Peyer's patch (tissue), 4 donors: ENCODE measurements around the gene FAU.
"Not testable (repeated sequence)": the region's sequence is repeated elsewhere in the genome, so short reads cannot be mapped to it uniquely, and the experiment has no call there.

ENCODE experiments used
- POLR2A ChIP-seq, 2 donors: fragments of 450-650 bp; IDR thresholded peaks; one replicate each; pipeline ENCODE4 v1.5.1; 2017; ENCODE audit warnings: antibody characterized with exemption in 2 of 2, mild to moderate bottlenecking in 2 of 2, moderate library complexity in 2 of 2
- TF ChIP-seq, protein P1 (sequence below), 6 experiments: fragments of 450-650 bp in 4 of 6; fragments of 200-600 bp in 2 of 6; sonication (generic) in 1 of 6; IDR thresholded peaks; one replicate each; pipeline ENCODE4 v1.5.1; 2017 to 2019; ENCODE audit warnings: antibody characterized with exemption in 6 of 6, mild to moderate bottlenecking in 3 of 6, moderate library complexity in 1 of 6

- TF ChIP-seq, protein P1, sequence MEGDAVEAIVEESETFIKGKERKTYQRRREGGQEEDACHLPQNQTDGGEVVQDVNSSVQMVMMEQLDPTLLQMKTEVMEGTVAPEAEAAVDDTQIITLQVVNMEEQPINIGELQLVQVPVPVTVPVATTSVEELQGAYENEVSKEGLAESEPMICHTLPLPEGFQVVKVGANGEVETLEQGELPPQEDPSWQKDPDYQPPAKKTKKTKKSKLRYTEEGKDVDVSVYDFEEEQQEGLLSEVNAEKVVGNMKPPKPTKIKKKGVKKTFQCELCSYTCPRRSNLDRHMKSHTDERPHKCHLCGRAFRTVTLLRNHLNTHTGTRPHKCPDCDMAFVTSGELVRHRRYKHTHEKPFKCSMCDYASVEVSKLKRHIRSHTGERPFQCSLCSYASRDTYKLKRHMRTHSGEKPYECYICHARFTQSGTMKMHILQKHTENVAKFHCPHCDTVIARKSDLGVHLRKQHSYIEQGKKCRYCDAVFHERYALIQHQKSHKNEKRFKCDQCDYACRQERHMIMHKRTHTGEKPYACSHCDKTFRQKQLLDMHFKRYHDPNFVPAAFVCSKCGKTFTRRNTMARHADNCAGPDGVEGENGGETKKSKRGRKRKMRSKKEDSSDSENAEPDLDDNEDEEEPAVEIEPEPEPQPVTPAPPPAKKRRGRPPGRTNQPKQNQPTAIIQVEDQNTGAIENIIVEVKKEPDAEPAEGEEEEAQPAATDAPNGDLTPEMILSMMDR (IDR thresholded peaks at IDR 0.05), result not testable (repeated sequence)
- TF ChIP-seq POLR2A (IDR thresholded peaks at IDR 0.05), result not testable (repeated sequence)
These were observed 2.9 kb downstream of the FAU start for GRCh38 chr11:65118891-65119669.
